Glutamatergic neuron (in vitro differentiated cells): ENCODE measurements around the gene FMC1. TPM values are rescaled to one million over a fixed set of nuclear protein-coding genes. Genes with fewer than 3 reads are reported as not detected.

Experiments used
- DNase-seq: peaks from one replicate; pipeline ENCODE4 v3.0.0; 2022
- H3K27ac Mint-ChIP-seq: one replicate; pipeline ENCODE4 v1.8.0; 2020; ENCODE audit warnings: mild to moderate bottlenecking, mixed read lengths, inconsistent platforms; ENCODE audit not compliant: unreplicated experiment
- H3K27me3 Mint-ChIP-seq: one replicate; pipeline ENCODE4 v1.8.0; 2020; ENCODE audit warnings: mild to moderate bottlenecking, moderate library complexity, mixed read lengths, inconsistent platforms; ENCODE audit not compliant: unreplicated experiment
- H3K36me3 Mint-ChIP-seq: one replicate; pipeline ENCODE4 v1.8.0; 2020; ENCODE audit warnings: mild to moderate bottlenecking, mixed read lengths, inconsistent platforms; ENCODE audit not compliant: unreplicated experiment
- H3K4me1 Mint-ChIP-seq: one replicate; pipeline ENCODE4 v1.8.0; 2020; ENCODE audit warnings: mild to moderate bottlenecking, low read depth, mixed read lengths, inconsistent platforms; ENCODE audit not compliant: unreplicated experiment
- H3K4me3 Mint-ChIP-seq: one replicate; pipeline ENCODE4 v1.8.0; 2020; ENCODE audit warnings: mild to moderate bottlenecking, mixed read lengths, inconsistent platforms; ENCODE audit not compliant: unreplicated experiment
- H3K9me3 Mint-ChIP-seq: one replicate; pipeline ENCODE4 v1.8.0; 2020; ENCODE audit warnings: mild to moderate bottlenecking, moderate library complexity, mixed read lengths, inconsistent platforms; ENCODE audit not compliant: unreplicated experiment
- CTCF ChIP-seq: fragments of 200-600 bp; sonication (generic); IDR thresholded peaks from one replicate; pipeline ENCODE4 v1.5.0; 2021; ENCODE audit not compliant: partially characterized antibody, unreplicated experiment
- total RNA-seq: library from RNA; stranded (reverse); fragmentation: NEBNext Ultra II Directional; extraction: Animal tissue kit (Norgen Biotek cat#: 25700); gene quantifications from one replicate; pipeline ENCODE4 v1.2.1, GENCODE V29; 2021; ENCODE audit not compliant: unreplicated experiment

Gene FMC1
- total RNA-seq, 1 donor from 2014 or later: 40.1 TPM

- Mint-ChIP-seq H3K27ac (no peak overlapping the region), H3K36me3 (no peaks in the 10 kb centered on the region), H3K9me3 (no peaks in the 10 kb centered on the region), H3K27me3 (no peaks in the 10 kb centered on the region), H3K4me3 (no peak overlapping the region), H3K4me1 (peaks cover 1% of the 10 kb centered on the region)
- DNase-seq: no peak
- TF ChIP-seq CTCF: no peak
These were observed 48.6 kb downstream of the FMC1 start for GRCh38 chr7:139389774-139390173.

- no peak for DNase-seq
- Mint-ChIP-seq H3K9me3 (no peaks in the 10 kb centered on the region), H3K36me3 (no peaks in the 10 kb centered on the region), H3K27me3 (no peaks in the 10 kb centered on the region), H3K4me3 (no peak overlapping the region), H3K27ac (no peak overlapping the region), H3K4me1 (no peaks in the 10 kb centered on the region)
- TF ChIP-seq CTCF: no peak
These were observed 52.6 kb downstream of the FMC1 start for GRCh38 chr7:139393621-139394211.

- H3K27me3 Mint-ChIP-seq: no peaks in the 10 kb centered on the region
These were observed 53.4 kb downstream of the FMC1 start for GRCh38 chr7:139394540-139394939.

More at GRCh38 chr7:139394540-139394939, 53.4 kb downstream of the FMC1 start:
- H3K4me1 Mint-ChIP-seq: no peaks in the 10 kb centered on the region
- no peak overlapping the region for H3K27ac Mint-ChIP-seq
- H3K4me3 Mint-ChIP-seq: no peak overlapping the region
- no peak for TF ChIP-seq CTCF
- H3K36me3 Mint-ChIP-seq: no peaks in the 10 kb centered on the region
- H3K9me3 Mint-ChIP-seq: no peaks in the 10 kb centered on the region
- DNase-seq: no peak

Other genes with a start within 250 kb of the FMC1 start
- gene ZC3HAV1, start 231.6 kb upstream of the FMC1 start, total RNA-seq: 13.5 TPM
- 34.9 TPM for gene UBN2, start 110.1 kb upstream of the FMC1 start, total RNA-seq
- gene LUC7L2, start 18.6 kb downstream of the FMC1 start, total RNA-seq: 83.4 TPM
- gene KLRG2, start 142.3 kb downstream of the FMC1 start, total RNA-seq: not detected
- 3.1 TPM for gene CLEC2L, start 182.3 kb downstream of the FMC1 start, total RNA-seq